GM21717 (cell line): ENCODE data around the gene INSYN1.

Source experiments
- ATAC-seq: cut with Tn5 transposase; IDR thresholded peaks from one replicate; pipeline ENCODE4 v1.9.1; 2021; ENCODE audit warnings: mild to moderate bottlenecking, moderate library complexity; ENCODE audit not compliant: unreplicated experiment

The INSYN1 gene

DNA sequence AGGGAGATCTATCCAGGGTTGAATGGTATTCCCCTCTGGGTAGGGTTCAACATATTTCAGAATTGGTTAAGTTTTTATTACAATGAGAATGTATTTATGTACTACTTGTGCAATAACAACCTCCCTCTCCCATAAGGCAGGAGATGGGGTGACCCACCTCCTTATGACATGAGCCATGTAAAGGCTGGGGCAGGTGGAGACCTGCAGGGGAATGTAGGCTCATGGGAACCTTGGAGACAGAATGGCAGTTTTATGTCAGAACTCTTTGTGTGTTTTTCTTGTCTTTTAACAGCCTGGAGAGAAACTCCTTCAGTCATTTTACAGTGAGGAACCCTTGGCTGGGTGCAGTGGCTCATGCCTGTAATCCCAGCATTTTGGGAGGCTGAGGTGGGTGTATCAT is 24.6 kb upstream of the INSYN1 start:
- ATAC-seq: no peak

DNA sequence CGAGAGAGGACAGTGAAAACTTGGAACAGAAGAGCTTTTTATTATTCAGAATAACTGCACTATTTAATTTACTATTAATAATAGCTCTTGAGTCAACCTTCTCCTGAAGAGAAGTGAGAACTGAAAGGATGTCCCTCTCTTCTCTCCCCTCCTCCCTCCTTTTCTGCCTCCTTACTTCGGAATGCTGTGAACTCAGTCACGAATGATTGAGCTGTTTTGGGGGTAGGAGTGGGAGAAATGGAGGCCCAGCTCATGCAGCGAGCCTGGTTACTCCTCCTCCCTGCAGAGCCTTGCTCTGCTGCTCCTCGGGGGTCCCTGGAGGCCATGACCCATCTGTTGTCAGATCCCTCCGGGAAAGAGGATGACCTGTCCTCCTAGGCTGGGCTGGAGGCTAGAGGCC is 20.3 kb upstream of the INSYN1 start:
- no peak for ATAC-seq

GRCh38 chr15:73771385-73772045 is 18.4 kb upstream of the INSYN1 start:
- ATAC-seq: no peak

GRCh38 chr15:73770050-73770449 is 16.9 kb upstream of the INSYN1 start:
- ATAC-seq: no peak

GRCh38 chr15:73767806-73768501 is 14.8 kb upstream of the INSYN1 start:
- ATAC-seq: no peak

GRCh38 chr15:73766598-73766997 is 13.4 kb upstream of the INSYN1 start:
- ATAC-seq: no peak

- ATAC-seq: no peak
These were observed 12.6 kb upstream of the INSYN1 start for GRCh38 chr15:73765778-73766177.

- ATAC-seq: no peak
These were observed 10.8 kb upstream of the INSYN1 start for GRCh38 chr15:73763931-73764330.

DNA sequence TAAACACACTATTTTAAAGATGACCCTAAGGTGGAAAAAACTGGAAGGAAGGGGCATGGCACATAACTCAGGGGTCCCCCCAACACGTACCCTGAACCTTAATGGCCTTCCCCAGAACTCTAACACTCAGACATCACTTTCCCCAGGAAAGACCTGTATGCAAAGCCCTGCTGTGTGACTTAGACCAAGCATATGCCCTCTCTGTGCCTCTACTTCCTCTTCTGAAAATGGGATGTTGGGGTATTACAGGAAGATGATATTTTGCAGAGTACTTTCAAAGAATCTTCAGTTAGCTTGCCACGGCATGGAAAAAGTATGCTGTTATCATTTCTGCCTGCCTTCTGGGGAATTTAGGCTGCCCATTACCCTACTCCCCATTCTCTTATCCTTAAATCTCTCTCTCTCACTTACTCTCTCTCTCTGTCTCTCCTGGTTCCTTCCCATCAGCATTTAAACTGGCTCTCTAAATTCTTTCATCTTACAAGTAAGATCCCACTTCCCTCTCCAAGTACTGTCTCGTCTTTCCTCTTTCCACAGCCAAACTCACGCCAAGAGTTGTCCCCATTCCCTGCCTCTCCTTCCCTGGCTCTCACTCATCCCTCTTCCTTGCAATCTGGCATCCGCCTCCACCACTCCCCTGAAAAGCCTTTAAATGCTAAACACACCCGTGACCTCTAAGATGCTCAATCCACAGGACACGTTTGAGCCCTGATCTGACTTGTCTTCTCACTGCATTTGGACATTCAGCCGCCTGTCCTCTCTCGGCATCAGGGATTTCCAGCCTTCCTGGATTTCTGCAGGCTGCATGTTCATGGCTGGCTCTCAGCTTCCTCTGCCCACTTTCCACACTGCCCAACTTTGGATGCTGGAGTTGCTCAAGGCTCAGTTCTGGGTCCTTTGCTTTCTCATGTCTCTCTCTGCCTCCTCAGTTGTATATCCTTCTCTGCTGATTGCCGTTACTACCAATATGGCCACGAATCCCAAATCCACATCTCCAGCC is 7.5 kb upstream of the INSYN1 start:
- ATAC-seq: no peak

DNA sequence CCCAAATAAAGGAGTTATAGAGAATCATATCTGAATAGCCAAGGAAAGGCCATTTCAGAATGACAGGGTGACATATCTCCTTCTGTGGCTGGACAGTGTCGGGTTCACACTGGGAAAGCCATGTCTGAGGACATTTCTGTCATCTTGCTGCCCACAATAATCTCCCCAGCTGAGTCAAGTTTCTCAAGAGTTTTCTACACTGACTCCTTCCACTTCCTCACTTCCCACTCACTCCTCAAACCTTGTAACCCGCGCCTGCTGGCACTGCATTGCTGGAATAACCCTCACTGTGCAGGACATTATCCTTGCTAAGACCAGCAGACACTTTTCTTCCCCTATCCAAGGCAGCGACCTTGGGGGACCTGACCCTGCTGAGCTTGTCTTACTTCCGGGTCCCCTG is 5.3 kb upstream of the INSYN1 start:
- ATAC-seq: no peak

DNA sequence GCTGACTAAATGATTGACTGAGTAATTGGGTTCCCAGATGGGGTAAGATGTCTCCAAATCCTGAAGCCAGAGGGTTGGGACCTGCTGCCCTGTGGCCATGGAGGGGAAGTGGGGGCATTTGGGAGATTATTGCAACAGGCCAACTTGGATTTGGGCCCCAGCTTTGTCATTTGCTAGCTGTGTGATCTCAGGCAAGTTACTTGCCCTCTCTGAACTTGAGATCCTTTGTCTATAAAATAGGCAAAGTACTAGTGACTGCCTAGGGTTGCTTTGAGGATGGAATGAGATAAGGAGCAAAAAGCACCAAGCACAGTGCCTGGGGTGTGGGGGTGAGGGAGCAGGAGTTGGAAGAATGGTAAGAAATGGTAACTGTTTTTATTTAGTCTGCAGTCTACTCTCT is 4.4 kb upstream of the INSYN1 start:
- ATAC-seq: no peak

GRCh38 chr15:73756947-73757513 is 3.9 kb upstream of the INSYN1 start:
- no peak for ATAC-seq

- ATAC-seq: no peak
These were observed 3.2 kb upstream of the INSYN1 start for GRCh38 chr15:73756390-73756789.

DNA sequence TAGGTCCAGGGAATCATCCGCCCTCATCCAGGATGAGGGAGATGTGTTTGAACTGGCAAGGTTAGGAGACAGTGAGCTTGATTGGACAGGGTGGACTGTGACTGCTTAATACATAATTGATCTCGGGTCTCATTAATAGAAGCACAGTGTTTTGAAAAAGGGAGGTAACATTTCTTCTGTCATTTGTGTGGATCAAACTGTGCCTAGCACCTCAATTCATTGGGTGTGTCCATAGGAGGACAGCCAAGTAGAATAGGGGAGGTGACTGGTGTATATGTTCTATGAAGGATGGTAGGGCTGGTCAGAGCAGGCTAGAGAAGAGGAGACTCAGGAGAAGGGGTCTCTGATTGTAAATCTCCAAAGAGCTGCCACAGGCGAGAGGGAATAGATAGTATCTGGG is 2.8 kb upstream of the INSYN1 start:
- ATAC-seq: no peak

GRCh38 chr15:73755481-73755880 is 2.3 kb upstream of the INSYN1 start:
- no peak for ATAC-seq

DNA sequence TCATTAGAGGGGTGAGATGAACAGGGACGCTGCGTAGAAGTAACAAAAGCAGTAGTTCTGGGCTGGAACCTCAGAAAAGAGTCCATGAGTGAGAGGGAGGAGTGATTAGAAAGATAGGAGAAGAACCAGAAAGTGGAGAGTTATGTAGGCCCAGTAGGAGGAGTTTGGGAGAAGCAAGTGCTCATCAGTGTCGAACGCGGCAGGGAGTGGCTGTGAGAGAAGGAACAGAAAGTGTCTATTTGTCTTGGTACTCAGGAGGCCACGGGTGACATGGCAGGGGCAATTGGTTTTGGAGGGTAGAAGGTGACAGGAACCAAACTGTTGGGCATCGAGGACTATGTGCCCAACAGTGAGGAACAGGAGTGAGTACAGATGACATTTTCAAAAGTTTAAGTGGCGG is 1.3 kb upstream of the INSYN1 start:
- no peak for ATAC-seq

- no peak for ATAC-seq
These were observed 351 bp downstream of the INSYN1 start for GRCh38 chr15:73752806-73753193.

DNA sequence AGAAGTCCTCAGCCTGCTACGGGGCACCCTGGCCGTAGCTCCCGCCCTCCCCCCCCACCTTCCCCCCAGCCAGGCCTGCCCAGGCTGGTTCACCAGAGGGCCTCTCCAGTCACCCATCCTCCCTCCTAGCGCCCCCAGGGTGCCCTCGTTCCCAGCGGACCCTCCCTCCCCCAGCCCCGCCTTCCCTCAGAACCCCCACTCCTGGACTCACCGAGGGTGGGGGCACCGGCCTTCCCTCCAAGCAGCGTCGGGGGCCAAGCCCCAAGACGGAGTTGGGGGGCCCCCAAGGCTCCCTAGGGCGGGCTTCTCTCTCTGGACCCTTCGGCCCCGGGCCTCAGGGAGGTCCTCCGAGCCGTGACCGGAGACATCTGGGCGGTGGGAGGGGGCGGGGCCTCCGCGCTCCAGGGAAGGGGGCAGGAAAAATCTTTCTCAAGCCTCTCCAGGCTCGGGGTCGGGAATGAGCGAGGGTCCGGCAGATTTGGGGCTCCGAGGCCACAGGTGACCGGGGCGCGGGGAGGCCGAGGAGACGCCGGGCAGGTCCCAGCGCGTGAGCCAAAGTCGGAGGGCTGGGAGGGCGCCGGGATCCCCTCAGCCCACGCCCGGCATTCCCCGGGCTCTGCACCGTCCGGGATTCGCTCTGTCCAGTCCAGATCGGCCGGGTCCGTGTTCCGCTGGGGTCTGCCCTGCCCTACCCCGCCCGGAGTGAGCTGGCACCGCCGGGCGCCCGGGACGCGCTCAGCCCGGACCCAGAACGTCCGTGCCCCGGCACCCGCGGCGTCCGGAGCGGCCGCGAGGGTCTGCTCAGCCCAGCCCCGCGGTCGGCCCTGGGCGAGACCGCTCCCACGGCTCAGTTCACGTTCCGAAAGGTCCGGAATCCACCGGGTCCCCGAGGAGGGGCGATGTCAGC is 999 bp downstream of the INSYN1 start:
- ATAC-seq: no peak

DNA sequence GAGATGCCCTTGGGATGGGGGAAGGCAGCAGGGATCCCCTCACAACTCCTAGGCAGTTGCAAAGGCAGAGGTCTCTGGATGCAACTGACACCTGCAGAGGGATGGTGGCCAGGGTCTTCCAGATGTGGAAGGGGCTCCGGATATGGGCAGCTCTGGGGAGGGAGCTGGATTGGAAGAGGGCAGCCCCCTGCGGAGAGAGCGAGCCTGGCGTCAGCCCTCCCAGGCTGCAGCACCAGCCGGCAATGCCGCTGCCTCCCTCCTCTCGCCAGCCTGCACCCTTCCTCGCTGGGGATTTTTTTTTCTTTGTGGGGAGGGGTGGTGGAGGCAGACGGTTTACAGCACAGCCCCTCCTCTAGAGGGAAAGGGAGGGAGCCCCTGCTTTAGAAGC is 1.6 kb downstream of the INSYN1 start:
- ATAC-seq: no peak

GRCh38 chr15:73750951-73751350 is 2.2 kb downstream of the INSYN1 start:
- ATAC-seq: no peak
